PFSK-1 (cell line): ENCODE results near the gene CNTNAP2.

ENCODE experiments used
- FOXP2 ChIP-seq: optimal IDR thresholded peaks from 2 replicates; pipeline ENCODE3; 2011; ENCODE audit warnings: borderline replicate concordance, control low read depth, inconsistent platforms; ENCODE audit not compliant: insufficient read depth; ENCODE audit errors: extremely low read length, extremely low read depth
- POLR2AphosphoS5 ChIP-seq: IDR thresholded peaks from 2 replicates; pipeline ENCODE4 v1.6.1; 2012; ENCODE audit warnings: low read depth, mild to moderate bottlenecking, control low read depth, low read length, moderate library complexity
- REST ChIP-seq, 2 experiments: IDR thresholded peaks; 2 replicates each; pipeline versions ENCODE4 v1.6.1 to v1.8.0; 2011 to 2012; ENCODE audit warnings: low read depth in 2 of 2, low read length in 2 of 2, control low read depth in 1 of 2, inconsistent platforms in 1 of 2, mild to moderate bottlenecking in 1 of 2, moderate library complexity in 1 of 2; ENCODE audit not compliant: insufficient read depth in 1 of 2
- SIN3A ChIP-seq: IDR thresholded peaks from 2 replicates; pipeline ENCODE4 v1.6.1; 2012; ENCODE audit warnings: mild to moderate bottlenecking, low read length, moderate library complexity, borderline replicate concordance; ENCODE audit not compliant: insufficient read depth
- TAF1 ChIP-seq: IDR thresholded peaks from 2 replicates; pipeline ENCODE4 v1.6.1; 2012; ENCODE audit warnings: low read length, control low read depth, borderline replicate concordance; ENCODE audit not compliant: insufficient read depth

Gene CNTNAP2

GRCh38 chr7:147380926-147381325, 1264.3 kb downstream of the CNTNAP2 start:
- TF ChIP-seq REST (IDR thresholded peaks at IDR 0.05; ENCODE audit: insufficient read depth in 1 of 2, low read depth in 2 of 2, low read length in 2 of 2) (no peak), FOXP2 (no peak), TAF1 (no peak), SIN3A (no peak), POLR2AphosphoS5 (no peak)

GRCh38 chr7:147394329-147394728, 1277.7 kb downstream of the CNTNAP2 start:
- no peak for TF ChIP-seq FOXP2
- TF ChIP-seq SIN3A = no peak
- TF ChIP-seq TAF1 = no peak
- no peak for TF ChIP-seq REST (IDR thresholded peaks at IDR 0.05; ENCODE audit: insufficient read depth in 1 of 2, low read depth in 2 of 2, low read length in 2 of 2)
- TF ChIP-seq POLR2AphosphoS5 = no peak

GRCh38 chr7:147400221-147400689, 1283.7 kb downstream of the CNTNAP2 start:
- no peak for TF ChIP-seq SIN3A
- no peak for TF ChIP-seq TAF1
- no peak for TF ChIP-seq REST (IDR thresholded peaks at IDR 0.05; ENCODE audit: insufficient read depth in 1 of 2, low read depth in 2 of 2, low read length in 2 of 2)
- TF ChIP-seq FOXP2 = no peak
- TF ChIP-seq POLR2AphosphoS5 = no peak

GRCh38 chr7:147400925-147401324, 1284.3 kb downstream of the CNTNAP2 start:
- TF ChIP-seq FOXP2 (no peak), REST (IDR thresholded peaks at IDR 0.05; ENCODE audit: insufficient read depth in 1 of 2, low read depth in 2 of 2, low read length in 2 of 2) (no peak), SIN3A (no peak), POLR2AphosphoS5 (no peak), TAF1 (no peak)

GRCh38 chr7:147405621-147406020, 1289.0 kb downstream of the CNTNAP2 start:
- TF ChIP-seq FOXP2 (no peak), REST (IDR thresholded peaks at IDR 0.05; ENCODE audit: insufficient read depth in 1 of 2, low read depth in 2 of 2, low read length in 2 of 2) (no peak), TAF1 (no peak), SIN3A (no peak), POLR2AphosphoS5 (no peak)
